Activated T-cell treated with anti-CD3 and anti-CD28 coated beads, Interleukin-2, amount 50 U/mL, for 4 hours (primary cell): ENCODE measurements around the gene KAT8. TPM values are rescaled to one million over a fixed set of nuclear protein-coding genes. Genes with fewer than 3 reads are reported as not detected.

Experiments used
- ATAC-seq, 2 donors: fragments of 200-7000 bp; cut with Tn5 transposase; one replicate each; pipeline ENCODE4 v1.10.0; 2021
- DNase-seq: peaks from one replicate; pipeline ENCODE4 v3.0.0-alpha.2; 2020
- H3K27me3 Mint-ChIP-seq: one replicate; pipeline ENCODE4 v1.8.0; 2021; ENCODE audit warnings: low read depth, mixed read lengths
- H3K36me3 Mint-ChIP-seq: one replicate; pipeline ENCODE4 v1.8.0; 2022; ENCODE audit warnings: mixed read lengths; ENCODE audit not compliant: insufficient read depth
- H3K4me1 Mint-ChIP-seq: one replicate; pipeline ENCODE4 v1.8.0; 2021; ENCODE audit warnings: low read depth, mixed read lengths
- H3K4me3 Mint-ChIP-seq: one replicate; pipeline ENCODE4 v1.8.0; 2021; ENCODE audit warnings: mild to moderate bottlenecking, moderate library complexity, mixed read lengths
- H3K9me3 Mint-ChIP-seq: one replicate; pipeline ENCODE4 v1.8.0; 2021; ENCODE audit warnings: mixed read lengths
- total RNA-seq, 3 donors: library from RNA; stranded (reverse); gene quantifications; one replicate each; pipeline ENCODE4 v1.2.1, GENCODE V29; 2021

Gene KAT8
- total RNA-seq, result 10 to 100 TPM; 59.8 to 63.9 (median 61.9) TPM

DNA sequence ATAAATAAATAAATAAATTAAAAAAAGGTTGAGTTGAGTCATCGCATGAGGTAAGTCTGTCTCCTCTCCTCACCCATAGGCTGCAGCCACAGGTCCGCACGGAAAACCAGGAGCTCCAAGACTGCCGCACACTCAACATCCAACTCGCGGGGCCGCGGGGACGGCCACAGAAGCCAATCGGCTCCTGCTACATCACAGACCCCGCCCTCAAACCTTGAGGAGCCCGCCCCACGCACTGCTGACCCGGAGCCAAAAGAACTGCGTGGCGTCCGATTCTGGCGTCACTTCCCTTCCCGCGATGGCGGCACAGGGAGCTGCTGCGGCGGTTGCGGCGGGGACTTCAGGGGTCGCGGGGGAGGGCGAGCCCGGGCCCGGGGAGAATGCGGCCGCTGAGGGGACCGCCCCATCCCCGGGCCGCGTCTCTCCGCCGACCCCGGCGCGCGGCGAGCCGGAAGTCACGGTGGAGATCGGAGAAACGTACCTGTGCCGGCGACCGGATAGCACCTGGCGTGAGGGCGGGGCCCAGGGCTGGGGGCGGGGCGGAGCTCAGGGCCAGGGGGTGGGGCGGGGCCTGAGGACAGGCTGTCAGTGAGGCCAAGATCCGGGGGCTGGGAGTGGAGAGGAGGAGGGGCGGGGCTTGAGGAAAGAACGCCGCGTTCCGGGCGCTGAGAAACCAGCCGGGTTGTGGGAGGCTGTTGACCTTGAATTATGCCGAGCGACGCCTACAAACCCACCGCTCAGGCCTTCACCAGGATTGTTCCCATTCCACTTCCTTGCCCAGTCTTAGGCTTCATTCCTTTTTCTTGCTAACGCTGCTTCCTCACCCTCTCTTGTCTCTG is at the start of gene KAT8:
KAT8 (plus strand) TSS at position 281 of the 839 bp plus-strand sequence; CDS start at position 299, 18 bp downstream.
- H3K4me3 Mint-ChIP-seq, result peak within 1 kb of the TSS; percentile 88
- DNase-seq, result peak; percentile 95

DNA sequence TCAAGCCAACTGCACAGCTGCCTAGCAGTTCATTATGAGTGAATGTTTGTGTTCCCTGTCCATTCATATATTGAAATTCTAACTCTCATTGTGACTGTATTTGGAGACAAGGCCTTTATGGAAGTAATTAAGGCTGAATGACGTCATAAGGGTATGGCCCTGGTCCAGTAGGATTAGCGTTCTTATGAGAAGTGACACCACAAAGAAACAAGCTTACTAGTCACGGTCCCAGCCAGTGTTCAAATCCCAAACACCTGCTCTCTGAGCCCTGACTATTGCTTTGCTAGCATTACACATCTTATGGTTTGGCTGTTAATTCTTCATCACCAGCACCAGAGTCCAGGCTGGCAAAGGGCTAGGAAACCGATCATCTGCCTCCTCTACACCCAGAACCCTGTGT is 45.6 kb upstream of the KAT8 start:
- Mint-ChIP-seq H3K27me3 (no peaks in the 10 kb centered on the region), H3K9me3 (no peaks in the 10 kb centered on the region), H3K36me3 (peaks cover 2% of the 10 kb centered on the region), H3K4me3 (peak overlapping the region; percentile 98), H3K4me1 (peaks cover 35% of the 10 kb centered on the region)
- DNase-seq, result no peak
- ATAC-seq, result no peak

More for the DNA sequence above, at the start of gene KAT8:
- ATAC-seq, result peak; percentile 94 to 96
- Mint-ChIP-seq H3K27me3 (no peaks in the 10 kb centered on the region), H3K9me3 (no peaks in the 10 kb centered on the region), H3K36me3 (peaks cover 19% of the 10 kb centered on the region), H3K4me1 (peaks cover 16% of the 10 kb centered on the region)

DNA sequence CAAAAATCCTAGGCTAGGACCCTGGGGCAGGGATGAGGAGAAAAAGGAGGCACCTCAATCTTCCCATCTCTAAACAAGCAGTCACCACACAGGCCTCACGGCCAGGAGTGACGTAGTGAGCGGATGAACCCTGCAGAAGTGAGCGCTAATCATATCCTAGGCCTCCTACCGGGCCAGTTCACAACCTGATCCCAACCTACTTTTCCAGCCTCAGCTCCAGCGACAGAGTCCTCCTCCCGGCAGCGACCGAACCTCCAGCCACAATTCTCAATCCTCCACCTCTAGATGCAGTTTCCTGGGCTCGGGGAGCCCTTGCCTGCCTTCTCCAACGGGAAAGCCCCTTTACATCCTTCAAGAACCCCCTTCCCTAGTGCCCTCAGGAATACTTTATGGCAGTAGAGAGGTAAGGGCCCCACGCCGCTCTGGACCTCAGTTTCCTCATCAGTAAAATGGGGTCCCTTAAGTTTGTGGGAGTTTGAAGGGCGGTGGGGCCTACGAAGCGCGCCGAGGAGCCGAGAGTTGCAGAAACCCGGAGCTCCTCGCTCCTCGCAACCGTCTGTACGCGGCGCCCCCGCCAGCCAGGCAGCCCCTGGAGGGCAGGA is 44.8 kb upstream of the KAT8 start:
- Mint-ChIP-seq H3K27me3 (no peaks in the 10 kb centered on the region), H3K36me3 (peaks cover 6% of the 10 kb centered on the region), H3K4me3 (peak overlapping the region; percentile 98), H3K4me1 (peaks cover 35% of the 10 kb centered on the region), H3K9me3 (no peaks in the 10 kb centered on the region)
- ATAC-seq (peak in 1 of 2 donors; percentile 1), DNase-seq (no peak)

DNA sequence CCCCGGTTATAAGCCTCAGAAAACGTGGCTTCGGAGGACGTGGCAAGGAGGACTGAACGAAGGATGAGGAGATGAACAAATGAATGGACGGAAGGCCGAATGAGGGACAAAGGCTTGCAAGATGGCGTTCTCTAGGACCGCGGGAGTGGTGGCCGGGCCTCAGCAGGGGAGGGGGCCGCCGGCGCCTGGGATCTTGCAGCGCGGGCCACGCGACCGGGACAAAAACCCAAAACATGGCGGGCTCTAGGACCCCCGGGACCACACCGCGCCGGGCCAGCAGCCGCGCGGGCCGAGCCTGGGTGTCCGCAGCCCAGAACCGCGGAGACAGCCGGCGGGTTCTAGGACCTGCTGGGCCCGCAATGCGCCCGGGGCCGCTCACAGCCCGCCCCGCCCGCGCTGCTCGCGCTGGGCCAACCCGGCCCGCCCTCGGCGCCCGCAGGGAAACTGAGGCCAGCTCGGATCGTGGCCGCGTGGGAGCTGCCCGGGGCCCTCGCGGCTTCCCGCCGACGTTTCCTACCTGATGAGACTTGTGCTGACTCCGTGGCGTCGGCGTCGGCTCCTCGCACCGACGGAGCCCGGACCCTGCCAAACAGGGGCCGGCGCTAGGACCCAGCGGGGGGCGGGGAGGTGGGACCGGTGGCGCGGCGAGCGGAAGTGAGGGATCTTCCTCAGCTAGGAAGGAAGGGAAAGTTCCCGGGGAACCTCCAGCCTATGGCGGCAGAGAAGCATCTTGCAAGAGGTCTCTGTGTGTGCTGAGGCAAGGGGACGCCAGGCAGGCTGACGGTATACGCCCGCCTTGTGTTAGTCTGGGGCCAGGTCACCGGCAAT is 44.1 kb upstream of the KAT8 start:
- ATAC-seq (peak; percentile 66 to 71), DNase-seq (peak; percentile 78)
- Mint-ChIP-seq H3K4me3 (peak overlapping the region; percentile 98), H3K36me3 (peaks cover 13% of the 10 kb centered on the region), H3K4me1 (peaks cover 39% of the 10 kb centered on the region), H3K27me3 (no peaks in the 10 kb centered on the region), H3K9me3 (no peaks in the 10 kb centered on the region)

DNA sequence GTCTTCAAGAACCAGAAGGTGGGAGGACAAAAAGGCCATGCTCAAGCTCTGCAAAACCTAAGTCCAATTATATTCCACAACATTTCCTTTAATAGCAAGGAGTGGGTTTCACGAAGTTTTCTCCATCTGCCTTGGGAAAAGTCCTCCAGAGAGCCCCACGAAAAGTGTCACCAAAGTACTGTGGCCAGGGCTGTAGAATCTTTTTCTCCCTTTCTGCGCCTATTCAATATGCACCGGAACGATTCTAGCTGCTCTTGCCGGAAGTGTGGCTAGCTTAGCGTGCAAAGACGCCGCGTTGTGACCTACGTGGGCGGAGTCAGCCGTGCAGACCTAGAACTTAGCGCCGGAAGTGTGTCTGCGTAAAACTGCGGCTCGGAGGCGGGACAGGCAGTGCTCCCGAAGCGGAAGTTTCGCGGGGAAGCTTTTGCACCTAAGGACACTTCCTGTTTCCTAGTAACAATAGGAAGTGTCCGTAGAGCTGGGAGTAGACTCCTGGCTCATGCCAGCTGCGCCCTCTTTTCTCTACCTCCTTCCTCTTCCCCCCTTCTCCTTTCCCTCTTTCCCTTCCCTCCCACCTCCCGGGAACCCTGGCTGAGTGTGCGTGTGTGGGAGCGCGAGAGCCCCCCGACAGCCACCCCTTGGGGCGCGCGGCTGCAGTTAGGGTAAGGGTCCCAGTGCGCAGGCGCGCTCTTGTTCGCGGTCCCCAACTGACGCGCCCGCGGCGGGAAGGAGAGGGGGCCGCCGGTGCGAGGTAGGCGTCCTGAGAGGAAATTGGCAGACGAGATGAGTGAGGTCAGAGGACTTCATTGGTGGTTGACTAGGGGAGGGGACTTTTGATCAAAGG is 43.3 kb upstream of the KAT8 start, which contains the start of the genes ZNF646 and ZNF668:
ZNF646 (plus strand) TSS at position 453 of the 844 bp plus-strand sequence. CDS start 1,903 bp downstream, outside the sequence.
ZNF668 (minus strand) TSS at position 271 of the 844 bp plus-strand sequence. CDS start 9,781 bp downstream, outside the sequence.
- Mint-ChIP-seq H3K36me3 (peaks cover 21% of the 10 kb centered on the region), H3K27me3 (no peaks in the 10 kb centered on the region), H3K9me3 (no peaks in the 10 kb centered on the region), H3K4me1 (peaks cover 39% of the 10 kb centered on the region), H3K4me3 (peak within 1 kb of the TSS; percentile 98)
- ATAC-seq (peak; percentile 81 to 83), DNase-seq (peak; percentile 96)

DNA sequence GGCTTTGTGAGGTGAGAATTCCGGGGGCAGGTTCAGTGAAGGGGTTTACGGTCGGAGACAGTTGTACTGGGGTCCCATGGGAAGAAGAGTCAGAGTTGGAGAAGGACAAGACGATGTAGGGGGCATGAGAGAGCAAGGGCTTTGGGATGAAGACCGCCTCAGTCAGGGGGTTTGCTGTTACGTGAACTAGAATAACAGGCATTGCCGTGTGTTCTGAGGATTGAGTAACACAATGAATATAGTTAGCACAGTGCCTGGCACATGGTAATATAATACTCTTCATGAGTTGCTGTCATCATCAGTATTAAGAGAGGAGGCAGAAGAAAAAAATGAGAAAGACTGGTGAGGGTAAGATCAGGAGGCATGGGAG is 42.7 kb upstream of the KAT8 start:
- H3K27me3 Mint-ChIP-seq, result no peaks in the 10 kb centered on the region
- no peak for DNase-seq
- peaks cover 38% of the 10 kb centered on the region for H3K4me1 Mint-ChIP-seq
- H3K36me3 Mint-ChIP-seq, result peaks cover 21% of the 10 kb centered on the region
- peak overlapping the region; percentile 95 for H3K4me3 Mint-ChIP-seq
- no peak for ATAC-seq
- no peaks in the 10 kb centered on the region for H3K9me3 Mint-ChIP-seq

DNA sequence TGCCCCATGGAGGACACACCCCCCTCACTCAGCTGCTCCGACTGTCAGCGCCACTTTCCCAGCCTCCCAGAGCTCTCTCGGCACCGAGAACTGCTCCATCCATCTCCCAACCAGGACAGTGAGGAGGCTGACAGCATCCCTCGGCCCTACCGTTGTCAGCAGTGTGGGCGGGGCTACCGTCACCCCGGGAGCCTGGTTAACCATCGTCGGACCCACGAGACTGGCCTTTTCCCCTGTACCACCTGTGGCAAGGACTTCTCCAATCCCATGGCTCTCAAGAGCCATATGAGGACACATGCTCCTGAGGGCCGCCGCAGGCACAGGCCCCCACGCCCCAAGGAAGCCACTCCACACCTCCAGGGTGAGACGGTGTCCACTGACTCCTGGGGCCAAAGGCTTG is 41.1 kb upstream of the KAT8 start:
- H3K4me3 Mint-ChIP-seq, result peak overlapping the region; percentile 95
- no peaks in the 10 kb centered on the region for H3K27me3 Mint-ChIP-seq
- no peaks in the 10 kb centered on the region for H3K9me3 Mint-ChIP-seq
- H3K4me1 Mint-ChIP-seq, result peaks cover 41% of the 10 kb centered on the region
- no peak for DNase-seq
- peaks cover 24% of the 10 kb centered on the region for H3K36me3 Mint-ChIP-seq
- no peak for ATAC-seq

DNA sequence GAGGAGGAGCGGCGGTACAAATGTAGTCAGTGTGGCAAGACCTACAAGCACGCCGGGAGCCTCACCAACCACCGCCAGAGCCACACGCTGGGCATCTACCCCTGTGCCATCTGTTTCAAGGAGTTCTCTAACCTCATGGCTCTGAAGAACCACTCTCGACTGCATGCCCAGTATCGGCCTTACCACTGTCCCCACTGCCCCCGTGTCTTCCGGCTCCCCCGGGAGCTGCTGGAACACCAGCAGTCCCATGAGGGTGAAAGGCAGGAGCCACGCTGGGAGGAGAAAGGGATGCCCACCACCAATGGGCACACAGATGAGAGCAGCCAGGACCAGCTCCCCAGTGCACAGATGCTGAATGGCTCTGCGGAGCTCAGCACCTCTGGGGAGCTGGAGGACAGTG is 40.4 kb upstream of the KAT8 start:
- peaks cover 38% of the 10 kb centered on the region for H3K4me1 Mint-ChIP-seq
- ATAC-seq (no peak), DNase-seq (no peak)
- peaks cover 24% of the 10 kb centered on the region for H3K36me3 Mint-ChIP-seq
- H3K27me3 Mint-ChIP-seq, result no peaks in the 10 kb centered on the region
- H3K4me3 Mint-ChIP-seq, result no peak overlapping the region
- H3K9me3 Mint-ChIP-seq, result no peaks in the 10 kb centered on the region

DNA sequence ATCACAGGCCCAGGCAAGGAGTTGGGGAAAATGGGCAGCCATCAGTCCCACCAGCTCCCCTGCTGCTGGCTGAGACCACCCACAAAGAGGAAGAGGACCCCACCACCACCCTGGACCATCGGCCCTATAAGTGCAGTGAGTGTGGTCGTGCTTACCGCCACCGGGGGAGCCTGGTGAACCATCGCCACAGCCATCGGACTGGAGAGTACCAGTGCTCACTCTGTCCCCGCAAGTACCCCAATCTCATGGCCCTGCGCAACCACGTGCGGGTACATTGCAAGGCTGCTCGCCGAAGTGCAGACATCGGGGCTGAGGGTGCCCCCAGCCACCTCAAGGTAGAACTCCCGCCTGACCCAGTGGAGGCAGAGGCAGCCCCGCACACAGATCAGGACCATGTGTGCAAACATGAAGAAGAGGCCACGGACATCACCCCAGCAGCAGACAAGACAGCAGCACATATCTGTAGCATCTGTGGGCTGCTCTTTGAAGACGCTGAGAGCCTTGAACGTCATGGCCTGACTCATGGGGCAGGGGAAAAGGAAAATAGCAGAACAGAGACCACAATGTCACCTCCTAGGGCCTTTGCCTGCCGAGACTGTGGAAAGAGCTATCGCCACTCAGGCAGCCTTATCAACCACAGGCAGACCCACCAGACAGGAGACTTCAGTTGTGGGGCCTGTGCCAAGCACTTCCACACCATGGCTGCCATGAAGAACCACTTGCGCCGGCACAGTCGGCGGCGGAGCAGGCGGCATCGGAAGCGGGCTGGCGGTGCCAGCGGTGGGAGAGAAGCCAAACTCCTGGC is 39.7 kb upstream of the KAT8 start:
- H3K9me3 Mint-ChIP-seq, result no peaks in the 10 kb centered on the region
- DNase-seq, result no peak
- no peaks in the 10 kb centered on the region for H3K27me3 Mint-ChIP-seq
- H3K36me3 Mint-ChIP-seq, result peaks cover 26% of the 10 kb centered on the region
- H3K4me3 Mint-ChIP-seq, result no peak overlapping the region
- ATAC-seq, result no peak
- H3K4me1 Mint-ChIP-seq, result peaks cover 33% of the 10 kb centered on the region

DNA sequence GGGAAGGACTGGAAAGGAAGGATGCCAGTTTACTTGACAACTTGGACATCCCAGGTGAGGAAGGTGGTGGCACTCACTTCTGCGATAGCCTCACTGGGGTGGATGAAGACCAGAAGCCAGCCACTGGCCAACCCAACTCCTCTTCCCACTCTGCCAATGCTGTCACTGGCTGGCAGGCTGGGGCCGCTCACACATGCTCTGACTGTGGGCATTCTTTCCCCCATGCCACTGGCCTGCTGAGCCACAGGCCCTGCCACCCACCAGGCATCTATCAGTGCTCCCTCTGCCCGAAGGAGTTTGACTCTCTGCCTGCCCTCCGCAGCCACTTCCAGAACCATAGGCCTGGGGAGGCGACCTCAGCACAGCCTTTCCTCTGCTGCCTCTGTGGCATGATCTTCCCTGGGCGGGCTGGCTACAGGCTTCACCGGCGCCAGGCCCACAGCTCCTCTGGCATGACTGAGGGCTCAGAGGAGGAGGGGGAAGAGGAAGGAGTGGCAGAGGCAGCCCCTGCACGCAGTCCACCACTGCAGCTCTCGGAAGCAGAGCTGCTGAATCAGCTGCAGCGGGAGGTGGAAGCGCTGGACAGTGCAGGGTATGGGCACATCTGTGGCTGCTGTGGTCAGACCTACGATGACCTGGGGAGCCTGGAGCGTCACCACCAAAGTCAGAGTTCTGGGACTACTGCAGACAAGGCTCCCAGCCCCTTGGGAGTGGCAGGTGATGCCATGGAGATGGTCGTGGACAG is 38.7 kb upstream of the KAT8 start:
- ATAC-seq (no peak), DNase-seq (no peak)
- H3K27me3 Mint-ChIP-seq, result no peaks in the 10 kb centered on the region
- H3K4me1 Mint-ChIP-seq, result peaks cover 33% of the 10 kb centered on the region
- H3K4me3 Mint-ChIP-seq, result no peak overlapping the region
- H3K36me3 Mint-ChIP-seq, result peaks cover 26% of the 10 kb centered on the region
- H3K9me3 Mint-ChIP-seq, result no peaks in the 10 kb centered on the region

DNA sequence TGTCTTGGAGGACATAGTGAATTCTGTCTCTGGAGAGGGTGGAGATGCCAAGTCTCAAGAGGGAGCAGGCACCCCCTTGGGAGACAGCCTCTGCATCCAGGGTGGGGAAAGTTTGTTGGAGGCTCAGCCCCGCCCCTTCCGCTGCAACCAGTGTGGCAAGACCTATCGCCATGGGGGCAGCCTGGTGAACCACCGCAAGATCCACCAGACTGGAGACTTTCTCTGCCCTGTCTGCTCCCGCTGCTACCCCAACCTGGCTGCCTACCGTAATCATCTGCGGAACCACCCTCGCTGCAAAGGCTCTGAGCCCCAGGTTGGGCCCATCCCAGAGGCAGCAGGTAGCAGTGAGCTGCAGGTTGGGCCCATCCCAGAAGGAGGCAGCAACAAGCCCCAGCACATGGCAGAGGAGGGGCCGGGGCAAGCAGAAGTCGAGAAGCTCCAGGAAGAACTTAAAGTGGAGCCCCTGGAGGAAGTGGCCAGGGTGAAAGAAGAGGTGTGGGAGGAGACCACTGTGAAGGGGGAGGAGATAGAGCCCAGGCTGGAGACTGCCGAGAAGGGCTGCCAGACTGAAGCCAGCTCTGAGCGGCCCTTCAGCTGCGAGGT is 38.0 kb upstream of the KAT8 start:
- H3K4me1 Mint-ChIP-seq, result peaks cover 33% of the 10 kb centered on the region
- ATAC-seq (no peak), DNase-seq (no peak)
- no peak overlapping the region for H3K4me3 Mint-ChIP-seq
- no peaks in the 10 kb centered on the region for H3K9me3 Mint-ChIP-seq
- H3K27me3 Mint-ChIP-seq, result no peaks in the 10 kb centered on the region
- peaks cover 26% of the 10 kb centered on the region for H3K36me3 Mint-ChIP-seq

DNA sequence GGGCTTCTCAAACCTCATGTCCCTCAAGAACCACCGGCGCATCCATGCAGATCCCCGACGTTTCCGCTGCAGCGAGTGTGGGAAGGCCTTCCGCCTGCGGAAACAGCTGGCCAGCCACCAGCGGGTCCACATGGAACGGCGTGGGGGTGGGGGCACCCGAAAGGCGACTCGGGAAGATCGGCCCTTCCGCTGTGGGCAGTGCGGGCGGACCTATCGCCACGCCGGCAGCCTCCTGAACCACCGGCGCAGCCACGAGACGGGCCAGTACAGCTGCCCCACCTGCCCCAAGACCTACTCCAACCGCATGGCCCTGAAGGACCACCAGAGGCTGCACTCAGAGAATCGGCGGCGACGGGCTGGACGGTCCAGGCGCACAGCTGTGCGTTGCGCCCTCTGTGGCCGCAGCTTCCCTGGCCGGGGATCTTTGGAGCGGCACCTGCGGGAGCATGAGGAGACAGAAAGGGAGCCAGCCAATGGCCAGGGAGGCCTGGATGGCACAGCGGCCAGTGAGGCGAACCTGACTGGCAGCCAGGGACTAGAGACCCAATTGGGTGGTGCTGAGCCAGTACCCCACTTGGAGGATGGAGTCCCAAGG is 37.3 kb upstream of the KAT8 start:
- no peaks in the 10 kb centered on the region for H3K27me3 Mint-ChIP-seq
- DNase-seq (no peak), ATAC-seq (no peak)
- peaks cover 26% of the 10 kb centered on the region for H3K4me1 Mint-ChIP-seq
- H3K36me3 Mint-ChIP-seq, result peaks cover 26% of the 10 kb centered on the region
- H3K4me3 Mint-ChIP-seq, result no peak overlapping the region
- no peaks in the 10 kb centered on the region for H3K9me3 Mint-ChIP-seq
